Measurements from ENCODE around the gene DOCK10. TPM values are rescaled to one million over a fixed set of nuclear protein-coding genes. Genes with fewer than 3 reads are reported as not detected.
"Not testable (repeated sequence)": the region's sequence is repeated elsewhere in the genome, so short reads cannot be mapped to it uniquely, and the experiment has no call there.

Gene DOCK10
- total RNA-seq, 1 donor from 2014 or later = 14.3 TPM

DNA sequence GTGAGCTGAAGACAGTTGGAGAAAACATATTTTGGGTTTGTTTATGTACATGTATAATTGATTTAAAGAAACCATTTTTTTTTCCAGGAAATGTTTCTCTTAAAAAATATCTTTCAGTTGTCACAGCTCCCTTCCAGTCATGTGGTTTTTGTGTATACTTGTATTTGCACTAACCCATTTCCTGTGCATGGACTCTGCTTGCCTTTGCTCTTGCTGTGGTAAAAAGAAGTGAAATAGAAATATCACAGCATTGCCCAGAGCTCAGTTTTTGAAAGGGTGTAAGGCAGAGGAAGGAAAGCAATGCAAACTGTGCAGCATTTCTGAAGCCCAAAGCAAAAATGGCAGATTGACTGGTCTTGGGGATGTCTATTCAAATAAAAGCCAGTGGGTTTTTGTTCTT is 10.4 kb upstream of the DOCK10 start:
- H3K27me3 Mint-ChIP-seq (ENCODE audit: low read depth) = no peaks in the 10 kb centered on the region
- H3K27ac Mint-ChIP-seq (ENCODE audit: unreplicated experiment) = no peak overlapping the region
- no peaks in the 10 kb centered on the region for H3K36me3 Mint-ChIP-seq (ENCODE audit: low read depth)
- H3K9me3 Mint-ChIP-seq (ENCODE audit: low read depth) = peaks cover 7% of the 10 kb centered on the region
- peaks cover 5% of the 10 kb centered on the region for H3K4me1 Mint-ChIP-seq (ENCODE audit: low read depth)
- TF ChIP-seq CTCF (IDR thresholded peaks at IDR 0.05) = no peak
- H3K4me3 Mint-ChIP-seq (ENCODE audit: unreplicated experiment) = no peak overlapping the region
- no peak for DNase-seq (ENCODE audit: low spot score)

GRCh38 chr2:225047502-225047901 is 5.2 kb upstream of the DOCK10 start:
- H3K27me3 Mint-ChIP-seq (ENCODE audit: low read depth); H3K36me3 Mint-ChIP-seq (ENCODE audit: low read depth); DNase-seq (ENCODE audit: low spot score); H3K27ac Mint-ChIP-seq (ENCODE audit: unreplicated experiment); H3K4me1 Mint-ChIP-seq (ENCODE audit: low read depth); H3K4me3 Mint-ChIP-seq (ENCODE audit: unreplicated experiment); H3K9me3 Mint-ChIP-seq (ENCODE audit: low read depth): not testable (repeated sequence)

- no peak for DNase-seq (ENCODE audit: low spot score)
- no peaks in the 10 kb centered on the region for H3K27me3 Mint-ChIP-seq (ENCODE audit: low read depth)
- no peaks in the 10 kb centered on the region for H3K9me3 Mint-ChIP-seq (ENCODE audit: low read depth)
- TF ChIP-seq CTCF (IDR thresholded peaks at IDR 0.05) = no peak
- peaks cover 19% of the 10 kb centered on the region for H3K4me1 Mint-ChIP-seq (ENCODE audit: low read depth)
- H3K27ac Mint-ChIP-seq (ENCODE audit: unreplicated experiment) = no peak overlapping the region
- peak overlapping the region; percentile 72 for H3K4me3 Mint-ChIP-seq (ENCODE audit: unreplicated experiment)
- no peaks in the 10 kb centered on the region for H3K36me3 Mint-ChIP-seq (ENCODE audit: low read depth)
Measured at GRCh38 chr2:225042800-225043167, 516 bp upstream of the DOCK10 start.

GRCh38 chr2:225041207-225041850 is 939 bp downstream of the DOCK10 start:
- no peak for DNase-seq (ENCODE audit: low spot score)
- peak overlapping the region; percentile 73 for H3K27ac Mint-ChIP-seq (ENCODE audit: unreplicated experiment)

DNA sequence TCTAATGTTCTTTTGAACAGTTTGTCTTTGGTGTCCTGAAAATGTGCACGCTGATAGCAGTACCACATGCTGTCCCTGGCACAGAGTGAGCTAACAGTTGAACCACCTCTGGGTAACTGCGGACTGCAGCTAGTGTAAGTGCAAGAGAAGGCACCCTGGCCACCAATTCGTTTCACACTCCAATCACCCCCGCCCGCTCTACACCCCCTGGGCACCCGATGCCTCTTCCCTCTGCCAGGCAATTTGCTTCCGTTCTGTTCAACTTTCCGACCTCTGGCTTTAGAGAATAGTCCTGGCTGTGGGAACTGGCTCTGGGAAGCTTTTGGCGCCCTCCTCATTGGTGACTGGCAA is 1.4 kb downstream of the DOCK10 start:
- H3K9me3 Mint-ChIP-seq (ENCODE audit: low read depth) = no peaks in the 10 kb centered on the region
- H3K4me3 Mint-ChIP-seq (ENCODE audit: unreplicated experiment) = peak overlapping the region; percentile 74
- DNase-seq (ENCODE audit: low spot score) = no peak
- TF ChIP-seq CTCF (IDR thresholded peaks at IDR 0.05) = no peak
- H3K27ac Mint-ChIP-seq (ENCODE audit: unreplicated experiment) = peak overlapping the region; percentile 73
- H3K36me3 Mint-ChIP-seq (ENCODE audit: low read depth) = no peaks in the 10 kb centered on the region
- H3K27me3 Mint-ChIP-seq (ENCODE audit: low read depth) = no peaks in the 10 kb centered on the region
- peaks cover 19% of the 10 kb centered on the region for H3K4me1 Mint-ChIP-seq (ENCODE audit: low read depth)

More at GRCh38 chr2:225041207-225041850, 939 bp downstream of the DOCK10 start:
- Mint-ChIP-seq H3K9me3 (ENCODE audit: low read depth) (no peaks in the 10 kb centered on the region), H3K4me3 (ENCODE audit: unreplicated experiment) (peak overlapping the region; percentile 74), H3K36me3 (ENCODE audit: low read depth) (no peaks in the 10 kb centered on the region), H3K4me1 (ENCODE audit: low read depth) (peaks cover 19% of the 10 kb centered on the region), H3K27me3 (ENCODE audit: low read depth) (no peaks in the 10 kb centered on the region)
- peak; percentile 5 for TF ChIP-seq CTCF (IDR thresholded peaks at IDR 0.05)

- no peaks in the 10 kb centered on the region for H3K27me3 Mint-ChIP-seq (ENCODE audit: low read depth)
- DNase-seq (ENCODE audit: low spot score) = no peak
- H3K27ac Mint-ChIP-seq (ENCODE audit: unreplicated experiment) = no peak overlapping the region
- TF ChIP-seq CTCF (IDR thresholded peaks at IDR 0.05) = no peak
- no peaks in the 10 kb centered on the region for H3K9me3 Mint-ChIP-seq (ENCODE audit: low read depth)
- no peak overlapping the region for H3K4me3 Mint-ChIP-seq (ENCODE audit: unreplicated experiment)
- no peaks in the 10 kb centered on the region for H3K36me3 Mint-ChIP-seq (ENCODE audit: low read depth)
- peaks cover 19% of the 10 kb centered on the region for H3K4me1 Mint-ChIP-seq (ENCODE audit: low read depth)
Measured at GRCh38 chr2:225040142-225040541, 2.1 kb downstream of the DOCK10 start.
